Gastroesophageal sphincter (tissue), 3 donors: Measurements from ENCODE around the gene USP14.

ENCODE experiments used
- CTCF ChIP-seq, 4 experiments: fragments of 200-600 bp in 2 of 4; fragments of 450-650 bp in 2 of 4; sonication (generic) in 1 of 4; IDR thresholded peaks; one replicate each; pipeline ENCODE4 v1.5.1; 2017 to 2019; ENCODE audit warnings: antibody characterized with exemption in 4 of 4, mild to moderate bottlenecking in 2 of 4, moderate library complexity in 2 of 4
- EP300 ChIP-seq: sonication (generic); formaldehyde crosslinking; IDR thresholded peaks from one replicate; pipeline ENCODE4 v1.6.1; 2017; ENCODE audit warnings: antibody characterized with exemption, mild to moderate bottlenecking
- POLR2A ChIP-seq, 2 donors: fragments of 450-650 bp; IDR thresholded peaks; one replicate each; pipeline ENCODE4 v1.6.1; 2017; ENCODE audit warnings: antibody characterized with exemption in 2 of 2, mild to moderate bottlenecking in 2 of 2, moderate library complexity in 1 of 2
- POLR2AphosphoS5 ChIP-seq: sonication (generic); formaldehyde crosslinking; IDR thresholded peaks from one replicate; pipeline ENCODE4 v1.6.1; 2017; ENCODE audit warnings: antibody characterized with exemption

GRCh38 chr18:213505-213904 is 55.1 kb downstream of the USP14 start:
- TF ChIP-seq CTCF (IDR thresholded peaks at IDR 0.05) = no peak
- no peak for TF ChIP-seq POLR2A (IDR thresholded peaks at IDR 0.05)
- no peak for TF ChIP-seq EP300
- TF ChIP-seq POLR2AphosphoS5 = no peak
